Muscle layer of duodenum (tissue), 2 donors: ENCODE data around the gene TCP11L2.

Experiments used
- H3K27ac ChIP-seq: one replicate; pipeline ENCODE4 v1.7.0; 2013; ENCODE audit warnings: mild to moderate bottlenecking, low read length
- H3K27me3 ChIP-seq: one replicate; pipeline ENCODE4 v1.7.0; 2013; ENCODE audit warnings: low read depth, mild to moderate bottlenecking, control low read depth, low read length
- H3K36me3 ChIP-seq, 2 donors: one replicate each; pipeline ENCODE4 v1.7.0; 2013; ENCODE audit warnings: low read length in 2 of 2, control low read depth in 1 of 2, mild to moderate bottlenecking in 1 of 2; ENCODE audit not compliant: insufficient read depth in 2 of 2, control insufficient read depth in 1 of 2
- H3K4me1 ChIP-seq, 2 donors: one replicate each; pipeline ENCODE4 v1.7.0; 2013; ENCODE audit warnings: low read length in 2 of 2, mild to moderate bottlenecking in 2 of 2, control low read depth in 1 of 2, moderate library complexity in 1 of 2; ENCODE audit not compliant: insufficient read depth in 2 of 2, control insufficient read depth in 1 of 2
- H3K4me3 ChIP-seq, 2 donors: one replicate each; pipeline ENCODE4 v1.7.0; 2013; ENCODE audit warnings: low read length in 2 of 2, low read depth in 1 of 2, mild to moderate bottlenecking in 1 of 2
- H3K9me3 ChIP-seq, 2 donors: one replicate each; pipeline ENCODE4 v1.7.0; 2013; ENCODE audit warnings: low read length in 2 of 2, control low read depth in 1 of 2, mild to moderate bottlenecking in 1 of 2; ENCODE audit not compliant: control insufficient read depth in 1 of 2
- donor health status: healthy.

Gene TCP11L2

DNA sequence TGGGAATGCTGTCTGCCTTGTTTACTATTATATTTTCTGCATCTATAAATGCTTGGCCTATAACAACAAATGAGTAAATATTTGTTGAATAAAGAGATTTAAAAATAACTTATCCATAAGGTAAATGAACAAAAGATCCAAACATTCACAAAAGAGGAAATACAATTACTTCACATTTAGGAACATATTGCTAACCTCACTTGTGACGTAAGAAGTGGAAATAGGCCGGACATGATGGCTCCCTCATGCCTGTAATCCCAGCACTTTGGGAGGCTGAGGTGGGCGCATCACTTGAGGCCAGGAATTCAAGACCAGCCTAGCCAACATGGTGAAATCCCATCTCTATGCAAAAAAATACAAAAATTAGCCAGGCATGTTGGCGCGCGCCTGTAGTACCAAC, 29.0 kb upstream of the TCP11L2 start:
- Histone ChIP-seq H3K27ac (no peak overlapping the region), H3K4me1 (no peaks in the 10 kb centered on the region), H3K27me3 (no peaks in the 10 kb centered on the region), H3K4me3 (no peak overlapping the region), H3K9me3 (no peaks in the 10 kb centered on the region), H3K36me3 (no peaks in the 10 kb centered on the region)

DNA sequence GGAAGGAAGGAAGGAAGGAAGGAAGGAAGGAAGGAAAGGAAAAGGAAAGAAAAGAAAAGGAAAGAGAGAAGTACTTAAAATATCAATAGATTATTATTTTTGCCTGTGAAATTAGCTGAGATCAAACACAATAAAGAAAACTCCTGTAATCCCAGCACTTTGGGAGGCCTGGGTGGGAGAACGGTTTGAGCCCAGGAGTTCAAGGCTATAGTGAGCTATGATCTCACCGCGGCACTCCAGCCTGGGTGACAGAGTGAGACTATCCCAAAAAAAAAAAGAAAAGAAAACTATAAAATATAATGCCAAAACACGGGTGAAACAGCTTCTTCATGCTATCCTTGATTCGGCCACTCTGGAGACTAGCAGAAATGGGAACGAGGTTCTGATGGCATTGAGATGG, 28.5 kb upstream of the TCP11L2 start:
- Histone ChIP-seq H3K27ac (no peak overlapping the region), H3K4me1 (no peaks in the 10 kb centered on the region)

DNA sequence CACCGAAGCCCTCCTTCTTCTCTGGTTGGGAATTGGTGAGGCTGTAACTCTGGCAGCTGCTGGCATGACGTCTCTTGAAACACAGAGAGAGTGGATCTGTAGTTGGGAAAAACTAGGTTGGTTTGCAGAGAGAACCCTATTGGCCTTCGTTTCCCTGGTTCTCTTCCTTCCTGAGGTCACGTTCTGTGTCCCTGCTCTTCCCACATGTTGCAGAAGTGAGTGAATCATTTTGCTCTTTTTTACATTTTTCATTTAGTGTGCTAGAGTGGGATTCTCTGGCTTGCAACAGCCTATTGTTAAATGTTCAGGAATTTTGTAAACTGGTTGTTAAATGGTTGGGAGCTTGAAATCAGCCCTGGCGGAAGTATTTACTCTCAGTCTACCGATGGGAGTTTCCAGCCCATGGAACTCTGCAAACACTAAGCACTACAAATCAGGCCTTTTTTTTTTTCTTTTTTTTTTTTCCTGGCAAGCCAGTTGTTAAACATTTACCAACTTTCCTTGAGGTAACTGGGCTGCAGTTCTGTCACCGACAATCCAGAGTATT, 27.9 kb upstream of the TCP11L2 start:
- H3K4me3 ChIP-seq = no peak overlapping the region
- H3K9me3 ChIP-seq = no peaks in the 10 kb centered on the region
- H3K27ac ChIP-seq = no peak overlapping the region
- no peaks in the 10 kb centered on the region for H3K4me1 ChIP-seq
- H3K27me3 ChIP-seq = no peaks in the 10 kb centered on the region
- H3K36me3 ChIP-seq = no peaks in the 10 kb centered on the region

More for the DNA sequence above, 28.5 kb upstream of the TCP11L2 start:
- Histone ChIP-seq H3K9me3 (no peaks in the 10 kb centered on the region), H3K4me3 (no peak overlapping the region), H3K36me3 (no peaks in the 10 kb centered on the region), H3K27me3 (no peaks in the 10 kb centered on the region)

DNA sequence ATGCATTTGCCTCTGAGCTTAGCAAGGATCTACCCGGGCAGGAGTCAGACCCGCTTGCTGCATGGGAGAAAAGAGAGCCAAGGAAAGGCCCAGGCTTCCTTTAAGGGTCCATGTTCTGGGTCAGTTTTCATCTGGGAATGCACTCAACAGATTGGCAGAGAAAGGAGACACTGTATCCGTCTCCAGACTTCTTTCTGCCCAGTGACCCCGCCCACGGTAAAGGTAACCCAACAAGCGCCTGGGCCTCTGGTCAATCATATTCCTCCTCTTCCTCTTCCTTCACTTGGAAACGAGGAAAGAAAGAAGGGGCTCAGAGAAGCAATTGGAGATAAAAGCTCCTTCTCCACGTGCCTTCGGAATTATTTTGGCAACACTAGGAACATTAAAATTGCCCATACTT, 27.1 kb upstream of the TCP11L2 start:
- H3K4me3 ChIP-seq = no peak overlapping the region
- H3K4me1 ChIP-seq = no peaks in the 10 kb centered on the region
- H3K9me3 ChIP-seq = no peaks in the 10 kb centered on the region
- H3K36me3 ChIP-seq = no peaks in the 10 kb centered on the region
- no peak overlapping the region for H3K27ac ChIP-seq
- H3K27me3 ChIP-seq = no peaks in the 10 kb centered on the region

DNA sequence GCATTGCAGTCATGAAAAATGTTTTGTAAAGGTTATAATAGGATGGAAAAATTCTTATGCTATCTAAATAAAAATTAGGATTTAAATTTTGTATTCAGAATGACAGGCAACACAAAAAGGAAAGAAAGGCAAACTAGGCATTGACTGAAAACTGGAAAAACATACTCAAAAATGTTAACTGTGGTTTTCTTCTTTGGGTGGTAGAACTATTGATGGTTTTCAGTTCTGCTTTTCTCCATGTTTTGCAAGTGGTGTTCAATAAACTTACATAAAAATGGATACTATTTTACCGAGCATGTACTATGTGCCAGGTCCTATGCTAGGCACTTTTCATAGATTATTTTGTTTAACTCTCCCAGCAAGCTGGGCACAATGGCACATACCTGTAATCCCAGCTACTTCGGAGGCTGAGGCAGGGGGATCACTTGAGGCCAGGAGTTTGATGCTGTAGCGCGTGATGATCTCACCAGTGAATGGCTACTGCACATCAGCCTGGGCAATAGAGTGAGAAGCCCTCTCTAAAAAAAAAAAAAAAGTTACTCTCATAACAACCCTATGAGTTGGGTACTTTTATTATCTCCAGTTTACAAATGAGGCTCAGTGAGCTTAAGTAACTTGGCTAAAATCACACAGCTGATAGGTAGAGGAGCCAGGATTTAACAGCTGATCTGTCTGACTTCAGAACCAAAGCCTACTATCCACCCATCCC, 26.3 kb upstream of the TCP11L2 start:
- Histone ChIP-seq H3K27ac (no peak overlapping the region), H3K4me1 (no peaks in the 10 kb centered on the region), H3K36me3 (no peaks in the 10 kb centered on the region), H3K9me3 (no peaks in the 10 kb centered on the region), H3K27me3 (no peaks in the 10 kb centered on the region), H3K4me3 (no peak overlapping the region)

DNA sequence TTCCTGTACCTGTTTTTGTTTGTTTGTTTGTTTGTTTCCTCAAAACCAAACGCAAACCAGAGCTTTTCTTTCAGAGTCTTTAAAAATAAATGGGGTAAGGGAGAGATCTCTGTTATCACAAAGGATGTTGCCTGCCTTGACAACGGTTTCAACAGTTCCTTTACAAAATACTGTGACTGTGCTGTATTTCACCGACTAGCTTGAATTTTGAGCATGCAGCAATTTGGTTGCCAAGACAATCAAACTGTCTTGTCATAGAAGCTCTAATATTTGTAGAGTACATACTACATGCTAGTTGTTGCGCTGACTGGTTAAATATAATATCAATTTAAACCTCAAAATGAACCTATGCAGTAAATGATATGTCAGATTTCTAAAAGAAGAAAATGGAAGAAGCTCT, 22.4 kb upstream of the TCP11L2 start:
- Histone ChIP-seq H3K9me3 (peaks cover 0 to 3% of the 10 kb centered on the region in 2 donors), H3K4me3 (no peak overlapping the region), H3K27me3 (no peaks in the 10 kb centered on the region), H3K4me1 (no peaks in the 10 kb centered on the region), H3K27ac (no peak overlapping the region), H3K36me3 (no peaks in the 10 kb centered on the region)

GRCh38 chr12:106281056-106281782, 21.3 kb upstream of the TCP11L2 start:
- H3K4me1 ChIP-seq = no peaks in the 10 kb centered on the region
- H3K27me3 ChIP-seq = no peaks in the 10 kb centered on the region
- H3K36me3 ChIP-seq = no peaks in the 10 kb centered on the region
- H3K4me3 ChIP-seq = no peak overlapping the region
- H3K9me3 ChIP-seq = peaks cover 0 to 3% of the 10 kb centered on the region in 2 donors
- no peak overlapping the region for H3K27ac ChIP-seq

DNA sequence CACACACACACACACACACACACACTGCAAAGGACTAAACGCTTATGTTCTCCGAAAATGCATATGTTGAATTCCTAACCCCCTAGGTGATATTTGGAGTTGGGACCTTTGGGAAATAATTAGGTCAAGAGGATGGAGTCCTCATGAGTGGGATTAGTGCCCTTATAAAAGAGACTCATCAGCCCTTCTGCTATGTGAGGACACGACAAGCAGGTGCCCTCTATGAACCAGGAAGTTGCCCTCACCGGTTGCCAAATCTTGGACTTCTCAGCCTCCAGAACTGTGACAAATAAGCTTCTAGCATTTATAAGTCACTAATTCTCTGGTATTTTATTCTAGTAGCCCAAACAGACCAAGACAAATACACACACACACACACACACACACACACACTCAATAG, 20.7 kb upstream of the TCP11L2 start:
- H3K9me3 ChIP-seq = peaks cover 0 to 3% of the 10 kb centered on the region in 2 donors
- H3K4me3 ChIP-seq = no peak overlapping the region
- H3K36me3 ChIP-seq = no peaks in the 10 kb centered on the region
- H3K27me3 ChIP-seq = no peaks in the 10 kb centered on the region
- no peaks in the 10 kb centered on the region for H3K4me1 ChIP-seq
- no peak overlapping the region for H3K27ac ChIP-seq

GRCh38 chr12:106282457-106283097, 20.0 kb upstream of the TCP11L2 start:
- no peaks in the 10 kb centered on the region for H3K36me3 ChIP-seq
- peaks cover 0 to 3% of the 10 kb centered on the region in 2 donors for H3K9me3 ChIP-seq
- H3K27me3 ChIP-seq = no peaks in the 10 kb centered on the region
- no peak overlapping the region for H3K27ac ChIP-seq
- no peak overlapping the region for H3K4me3 ChIP-seq
- H3K4me1 ChIP-seq = no peaks in the 10 kb centered on the region

DNA sequence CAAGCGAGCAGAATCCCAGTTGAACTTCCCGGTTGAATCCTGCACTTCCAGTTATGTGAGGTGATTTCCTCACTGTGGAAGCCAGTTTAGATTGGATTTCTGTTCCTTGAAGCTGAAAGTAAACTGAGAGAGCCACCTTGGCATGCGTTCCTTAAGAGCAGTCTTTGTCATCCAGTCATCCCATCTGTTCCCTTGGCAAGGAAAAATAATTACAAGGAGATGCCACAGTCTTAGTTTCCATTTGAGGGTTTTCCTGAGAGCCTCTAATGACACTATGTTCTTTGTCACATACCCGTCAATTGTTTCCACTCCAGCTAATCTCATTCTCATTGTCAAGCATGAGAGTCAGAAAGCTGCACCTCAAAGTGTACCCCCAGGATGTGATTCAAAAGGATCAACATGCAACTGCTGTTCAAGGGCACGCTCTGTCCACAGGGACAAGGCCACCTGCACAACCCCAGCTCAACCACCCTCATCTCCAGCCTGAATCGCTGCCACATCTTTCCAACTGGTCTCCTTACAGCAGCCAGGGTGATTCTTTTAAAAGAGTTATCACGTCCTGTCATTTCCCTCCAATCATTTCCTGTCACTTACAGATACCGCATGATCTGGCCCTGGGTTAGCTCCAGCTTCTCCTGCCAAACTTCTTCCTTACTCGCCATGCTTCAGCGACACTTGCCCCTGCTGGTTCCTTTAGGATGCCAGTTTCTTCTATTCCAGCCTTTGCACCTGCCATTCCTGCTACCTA, 18.0 kb upstream of the TCP11L2 start:
- H3K27me3 ChIP-seq = no peaks in the 10 kb centered on the region
- no peaks in the 10 kb centered on the region for H3K36me3 ChIP-seq
- H3K27ac ChIP-seq = no peak overlapping the region
- H3K4me3 ChIP-seq = no peak overlapping the region
- no peaks in the 10 kb centered on the region for H3K4me1 ChIP-seq
- H3K9me3 ChIP-seq = peaks cover 0 to 3% of the 10 kb centered on the region in 2 donors

GRCh38 chr12:106285982-106286381, 16.6 kb upstream of the TCP11L2 start:
- no peaks in the 10 kb centered on the region for H3K4me1 ChIP-seq
- no peaks in the 10 kb centered on the region for H3K36me3 ChIP-seq
- H3K9me3 ChIP-seq = peaks cover 0 to 3% of the 10 kb centered on the region in 2 donors
- no peak overlapping the region for H3K4me3 ChIP-seq
- H3K27me3 ChIP-seq = no peaks in the 10 kb centered on the region
- H3K27ac ChIP-seq = no peak overlapping the region
